Measurements from ENCODE around the gene LENG8. TPM values are rescaled to one million over a fixed set of nuclear protein-coding genes. Genes with fewer than 3 reads are reported as not detected.

LENG8 gene
- total RNA-seq, 1 experiment from 2014 or later = 55.5 TPM

GRCh38 chr19:54416695-54417491 lies 32.1 kb upstream of the LENG8 start:
- no peak overlapping the region for H2AFZ ChIP-seq (ENCODE audit: low read length)

GRCh38 chr19:54418030-54418929 lies 30.7 kb upstream of the LENG8 start:
- Histone ChIP-seq H3K4me3 (ENCODE audit: low read length) (no peak overlapping the region), H3K4me2 (ENCODE audit: low read length) (no peak overlapping the region), H3K9ac (ENCODE audit: low read length) (no peak overlapping the region), H3K27me3 (ENCODE audit: low read length) (no peaks in the 10 kb centered on the region), H4K20me1 (ENCODE audit: low read length) (no peaks in the 10 kb centered on the region), H3K36me3 (ENCODE audit: low read depth, low read length) (no peaks in the 10 kb centered on the region), H3K9me2 (replicated peaks; ENCODE audit: low read length) (no peaks in the 10 kb centered on the region), H3F3A (ENCODE audit: low read length, unreplicated experiment) (no peaks in the 10 kb centered on the region), H2AFZ (ENCODE audit: low read length) (no peak overlapping the region), H3K4me1 (ENCODE audit: insufficient read depth, low read length) (no peaks in the 10 kb centered on the region), H3K27ac (ENCODE audit: low read length) (no peak overlapping the region), H3K9me3 (ENCODE audit: low read length) (no peaks in the 10 kb centered on the region), H3K79me2 (ENCODE audit: low read length) (no peaks in the 10 kb centered on the region)
- ChIA-PET CTCF (no interaction called here), POLR2A (ENCODE audit: unreplicated experiment) (no interaction called here)
- TF ChIP-seq CTCF (conservative IDR thresholded peaks at IDR 0.05; ENCODE audit: low read depth, low read length) = no peak
- TF ChIP-seq EZH2 (IDR thresholded peaks at IDR 0.05; ENCODE audit: low read length, unreplicated experiment) = no peak
- TF ChIP-seq EZH2phosphoT487 (IDR thresholded peaks at IDR 0.05; ENCODE audit: borderline replicate concordance, low read length) = no peak
- DNase-seq (no peak), ATAC-seq (no peak)
- intact Hi-C loops (cut with micrococcal nuclease) = no loop called here
- BruUV-seq (replicated peaks) = no TSS peak

More at GRCh38 chr19:54416695-54417491, 32.1 kb upstream of the LENG8 start:
- H3F3A ChIP-seq (ENCODE audit: low read length, unreplicated experiment) = no peaks in the 10 kb centered on the region
- H3K4me1 ChIP-seq (ENCODE audit: insufficient read depth, low read length) = no peaks in the 10 kb centered on the region
- no peak overlapping the region for H3K9ac ChIP-seq (ENCODE audit: low read length)
- H3K9me2 ChIP-seq (replicated peaks; ENCODE audit: low read length) = no peaks in the 10 kb centered on the region
- DNase-seq = no peak
- no peaks in the 10 kb centered on the region for H3K36me3 ChIP-seq (ENCODE audit: low read depth, low read length)
- TF ChIP-seq CTCF (conservative IDR thresholded peaks at IDR 0.05; ENCODE audit: low read depth, low read length) = no peak
- no peak for TF ChIP-seq EZH2phosphoT487 (IDR thresholded peaks at IDR 0.05; ENCODE audit: borderline replicate concordance, low read length)
- no peak for TF ChIP-seq EZH2 (IDR thresholded peaks at IDR 0.05; ENCODE audit: low read length, unreplicated experiment)
- H3K4me2 ChIP-seq (ENCODE audit: low read length) = no peak overlapping the region
- no TSS peak for BruUV-seq (replicated peaks)
- H3K9me3 ChIP-seq (ENCODE audit: low read length) = no peaks in the 10 kb centered on the region
- intact Hi-C loops (cut with micrococcal nuclease) = no loop called here
- H3K27ac ChIP-seq (ENCODE audit: low read length) = no peak overlapping the region
- ChIA-PET CTCF (no interaction called here), POLR2A (ENCODE audit: unreplicated experiment) (no interaction called here)
- ATAC-seq = no peak
- no peak overlapping the region for H3K4me3 ChIP-seq (ENCODE audit: low read length)
- no peaks in the 10 kb centered on the region for H3K27me3 ChIP-seq (ENCODE audit: low read length)
- H3K79me2 ChIP-seq (ENCODE audit: low read length) = no peaks in the 10 kb centered on the region
- no peaks in the 10 kb centered on the region for H4K20me1 ChIP-seq (ENCODE audit: low read length)

All from PC-3 (cell line).